Activated CD8-positive, alpha-beta memory T cell treated with anti-CD3 and anti-CD28 coated beads for 4 hours (primary cell): ENCODE results near the gene PRR27.

ENCODE experiments used
- DNase-seq, 2 donors: peaks; one replicate each; pipeline ENCODE4 v3.0.0-alpha.2; 2020; ENCODE audit warnings: low read depth in 2 of 2

Gene PRR27

GRCh38 chr4:70153937-70154336 lies at the start of gene PRR27:
PRR27 (plus strand) TSS chr4:70154237; CDS start chr4:70154376, 139 bp downstream.
- no peak for DNase-seq

GRCh38 chr4:70110917-70111316 lies 43.1 kb upstream of the PRR27 start:
- no peak for DNase-seq

GRCh38 chr4:70113656-70114055 lies 40.4 kb upstream of the PRR27 start:
- no peak for DNase-seq

GRCh38 chr4:70114096-70114495 lies 39.9 kb upstream of the PRR27 start:
- no peak for DNase-seq

- DNase-seq = no peak
Measured at GRCh38 chr4:70120323-70120722, 33.7 kb upstream of the PRR27 start.

- no peak for DNase-seq
Measured at GRCh38 chr4:70133473-70133872, 20.6 kb upstream of the PRR27 start.

- DNase-seq = no peak
Measured at GRCh38 chr4:70138751-70139150, 15.3 kb upstream of the PRR27 start.

- DNase-seq = no peak
Measured at GRCh38 chr4:70151271-70151670, 2.8 kb upstream of the PRR27 start.

GRCh38 chr4:70152088-70152487 lies 1.9 kb upstream of the PRR27 start:
- no peak for DNase-seq

- no peak for DNase-seq
Measured at GRCh38 chr4:70158576-70158975, 4.5 kb downstream of the PRR27 start.

GRCh38 chr4:70177090-70177489 lies 23.1 kb downstream of the PRR27 start:
- no peak for DNase-seq

GRCh38 chr4:70178075-70178660 lies 24.1 kb downstream of the PRR27 start:
- no peak for DNase-seq

GRCh38 chr4:70179811-70180210 lies 25.8 kb downstream of the PRR27 start:
- no peak for DNase-seq

- no peak for DNase-seq
Measured at GRCh38 chr4:70181864-70182263, 27.8 kb downstream of the PRR27 start.

- DNase-seq = no peak
Measured at GRCh38 chr4:70182517-70183167, 28.6 kb downstream of the PRR27 start.

- no peak for DNase-seq
Measured at GRCh38 chr4:70183168-70183939, 29.3 kb downstream of the PRR27 start.

- no peak for DNase-seq
Measured at GRCh38 chr4:70183940-70184246, 29.9 kb downstream of the PRR27 start.

GRCh38 chr4:70187216-70187615 lies 33.2 kb downstream of the PRR27 start:
- DNase-seq = no peak

GRCh38 chr4:70190579-70190978 lies 36.5 kb downstream of the PRR27 start:
- DNase-seq = no peak

- no peak for DNase-seq
Measured at GRCh38 chr4:70191647-70192046, 37.6 kb downstream of the PRR27 start.

GRCh38 chr4:70192895-70193294 lies 38.9 kb downstream of the PRR27 start:
- no peak for DNase-seq

GRCh38 chr4:70195425-70195824 lies 41.4 kb downstream of the PRR27 start, which contains the start of gene ODAM:
ODAM (plus strand) TSS chr4:70195725; CDS start chr4:70196544, 819 bp downstream.
- no peak for DNase-seq

- DNase-seq = no peak
Measured at GRCh38 chr4:70196857-70197256, 42.8 kb downstream of the PRR27 start.
